Measurements from ENCODE around the gene C1QTNF1. TPM values are rescaled to one million over a fixed set of nuclear protein-coding genes. Genes with fewer than 3 reads are reported as not detected.

Gene C1QTNF1
- total RNA-seq, 4 donors from 2014 or later: 58.8 to 135 (median 73.7) TPM

DNA sequence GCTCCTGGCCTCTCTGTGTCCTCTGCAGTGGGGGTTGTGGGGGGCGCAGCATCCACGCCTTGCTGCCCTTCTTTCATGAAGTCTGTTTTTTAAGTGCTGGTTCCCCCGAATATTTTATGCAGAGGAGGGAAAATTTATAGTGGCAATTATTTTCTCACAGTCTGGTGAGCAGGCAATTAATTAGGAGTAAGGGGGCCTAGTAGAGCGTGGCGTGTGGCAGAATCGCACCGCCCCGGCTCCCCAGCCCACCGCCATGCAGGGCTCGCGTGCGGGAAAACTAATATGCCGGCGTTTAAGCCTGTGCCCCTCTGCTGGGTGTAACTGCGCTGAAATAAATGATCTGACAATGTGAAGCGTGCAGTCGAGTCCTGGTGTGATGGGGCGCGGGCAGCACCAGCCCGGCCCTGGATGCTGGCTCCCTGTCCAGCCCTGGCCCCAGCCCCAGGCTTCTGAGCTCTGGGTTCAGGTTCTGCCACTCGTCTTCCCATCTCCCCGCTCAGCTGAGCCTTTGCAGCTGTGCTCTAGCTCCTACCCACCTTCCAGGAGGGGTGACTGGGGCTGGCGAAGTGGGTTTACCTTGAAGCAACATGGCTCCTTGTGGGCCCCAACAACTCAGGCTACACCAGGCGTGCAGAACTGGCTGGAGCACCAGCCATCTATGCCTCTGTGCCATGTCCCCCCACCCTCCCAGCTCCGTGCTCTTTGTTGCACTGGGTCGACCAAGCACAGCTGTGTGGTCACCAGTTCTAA is 64.5 kb downstream of the C1QTNF1 start:
- Histone ChIP-seq H3K27me3 (no peaks in the 10 kb centered on the region), H3K36me3 (peaks cover 18 to 24% of the 10 kb centered on the region in 2 donors), H3K9me3 (no peaks in the 10 kb centered on the region), H3K4me1 (peaks cover 0 to 9% of the 10 kb centered on the region in 2 donors), H3K27ac (no peak overlapping the region), H3K4me3 (replicated peaks in 1 of 3) (no peak overlapping the region)
- no peak for TF ChIP-seq POLR2A (IDR thresholded peaks at IDR 0.05)
- TF ChIP-seq, protein P1, sequence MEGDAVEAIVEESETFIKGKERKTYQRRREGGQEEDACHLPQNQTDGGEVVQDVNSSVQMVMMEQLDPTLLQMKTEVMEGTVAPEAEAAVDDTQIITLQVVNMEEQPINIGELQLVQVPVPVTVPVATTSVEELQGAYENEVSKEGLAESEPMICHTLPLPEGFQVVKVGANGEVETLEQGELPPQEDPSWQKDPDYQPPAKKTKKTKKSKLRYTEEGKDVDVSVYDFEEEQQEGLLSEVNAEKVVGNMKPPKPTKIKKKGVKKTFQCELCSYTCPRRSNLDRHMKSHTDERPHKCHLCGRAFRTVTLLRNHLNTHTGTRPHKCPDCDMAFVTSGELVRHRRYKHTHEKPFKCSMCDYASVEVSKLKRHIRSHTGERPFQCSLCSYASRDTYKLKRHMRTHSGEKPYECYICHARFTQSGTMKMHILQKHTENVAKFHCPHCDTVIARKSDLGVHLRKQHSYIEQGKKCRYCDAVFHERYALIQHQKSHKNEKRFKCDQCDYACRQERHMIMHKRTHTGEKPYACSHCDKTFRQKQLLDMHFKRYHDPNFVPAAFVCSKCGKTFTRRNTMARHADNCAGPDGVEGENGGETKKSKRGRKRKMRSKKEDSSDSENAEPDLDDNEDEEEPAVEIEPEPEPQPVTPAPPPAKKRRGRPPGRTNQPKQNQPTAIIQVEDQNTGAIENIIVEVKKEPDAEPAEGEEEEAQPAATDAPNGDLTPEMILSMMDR (IDR thresholded peaks at IDR 0.05): no peak
- WGBS, 2 donors: 93 to 95% methylated on average over 22 to 26 of the region's 26 CpGs
- no peak for DNase-seq
- intact Hi-C loops (cut with DNase I): loop anchor here (2.0 kb wide), 1 partner anchor 304 kb away; no protein-coding TSS in a partner anchor

DNA sequence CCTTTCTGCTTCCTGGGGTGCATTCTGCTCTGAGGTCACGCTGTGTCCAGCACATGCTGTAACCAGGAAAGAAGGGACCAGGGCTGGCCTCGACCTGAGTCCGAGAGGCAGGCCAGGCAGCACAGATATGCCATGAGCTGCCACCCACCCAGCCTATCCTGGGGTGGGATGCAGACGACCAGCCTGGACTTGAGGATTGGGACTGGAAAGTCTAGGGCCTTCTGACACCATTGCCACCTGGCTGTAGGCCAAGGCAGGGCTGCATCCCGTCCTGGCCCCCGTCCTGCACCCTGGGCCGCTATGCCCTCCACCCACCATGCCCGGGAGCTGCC is 65.0 kb downstream of the C1QTNF1 start:
- Histone ChIP-seq H3K9me3 (no peaks in the 10 kb centered on the region), H3K4me3 (replicated peaks in 1 of 3) (no peak overlapping the region), H3K27me3 (no peaks in the 10 kb centered on the region), H3K4me1 (peaks cover 0 to 9% of the 10 kb centered on the region in 2 donors), H3K36me3 (peaks cover 18 to 21% of the 10 kb centered on the region in 2 donors), H3K27ac (no peak overlapping the region)
- WGBS, 2 donors: 71 to 72% methylated on average over 5 to 8 of the region's 8 CpGs
- TF ChIP-seq, protein P1 (IDR thresholded peaks at IDR 0.05): no peak
- TF ChIP-seq POLR2A (IDR thresholded peaks at IDR 0.05): no peak
- DNase-seq: no peak
- intact Hi-C loops (cut with DNase I): loop anchor here (2.0 kb wide), 1 partner anchor 304 kb away; no protein-coding TSS in a partner anchor

DNA sequence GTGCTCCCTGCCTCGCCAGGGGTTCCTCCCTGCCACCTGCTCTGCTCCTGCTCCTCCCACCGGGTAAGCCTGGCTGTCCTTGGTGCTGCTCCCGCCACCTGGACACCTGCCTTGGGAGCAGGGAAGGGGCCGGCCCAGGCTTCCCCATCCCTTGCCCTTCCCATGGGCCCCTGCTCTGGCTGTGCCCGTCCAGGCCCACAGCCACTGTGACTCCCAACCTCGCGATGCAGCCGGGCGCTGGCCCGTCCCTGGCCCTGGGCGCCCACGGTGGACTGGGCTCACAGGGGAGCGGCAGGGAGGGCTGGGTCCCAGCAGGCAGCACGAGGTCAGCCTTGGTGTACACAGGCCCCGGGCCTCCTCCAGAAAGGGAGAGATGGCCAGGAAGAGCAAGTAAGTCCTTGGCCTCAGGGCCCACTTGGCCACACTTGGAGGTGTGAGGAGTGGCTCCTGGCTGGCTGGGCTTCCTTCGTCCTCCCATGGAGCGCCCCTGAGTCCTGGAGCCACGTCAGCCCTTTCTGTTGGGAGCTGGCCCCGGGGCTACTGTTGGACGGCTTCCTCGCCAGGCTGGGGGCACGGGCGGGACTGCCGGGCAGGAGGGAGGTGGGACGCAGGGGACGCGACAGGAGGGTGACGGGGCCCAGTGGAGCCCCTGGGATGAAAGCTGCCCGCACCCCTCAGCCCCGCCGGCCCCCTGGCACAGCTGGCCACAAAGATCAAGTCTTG is 65.9 kb downstream of the C1QTNF1 start:
- peak in 1 of 2 donors; percentile 22 for DNase-seq
- Histone ChIP-seq H3K4me1 (peaks cover 0 to 9% of the 10 kb centered on the region in 2 donors), H3K4me3 (replicated peaks in 1 of 3) (no peak overlapping the region), H3K27me3 (no peaks in the 10 kb centered on the region), H3K27ac (no peak overlapping the region), H3K36me3 (peaks cover 12 to 16% of the 10 kb centered on the region in 2 donors), H3K9me3 (no peaks in the 10 kb centered on the region)
- 66 to 78% methylated on average over 14 to 31 of the region's 31 CpGs for WGBS, 2 donors
- intact Hi-C loops (cut with DNase I): loop anchor here (2.0 kb wide), 1 partner anchor 303 kb away; no protein-coding TSS in a partner anchor
- TF ChIP-seq, protein P1 (IDR thresholded peaks at IDR 0.05): no peak
- TF ChIP-seq POLR2A (IDR thresholded peaks at IDR 0.05): no peak

DNA sequence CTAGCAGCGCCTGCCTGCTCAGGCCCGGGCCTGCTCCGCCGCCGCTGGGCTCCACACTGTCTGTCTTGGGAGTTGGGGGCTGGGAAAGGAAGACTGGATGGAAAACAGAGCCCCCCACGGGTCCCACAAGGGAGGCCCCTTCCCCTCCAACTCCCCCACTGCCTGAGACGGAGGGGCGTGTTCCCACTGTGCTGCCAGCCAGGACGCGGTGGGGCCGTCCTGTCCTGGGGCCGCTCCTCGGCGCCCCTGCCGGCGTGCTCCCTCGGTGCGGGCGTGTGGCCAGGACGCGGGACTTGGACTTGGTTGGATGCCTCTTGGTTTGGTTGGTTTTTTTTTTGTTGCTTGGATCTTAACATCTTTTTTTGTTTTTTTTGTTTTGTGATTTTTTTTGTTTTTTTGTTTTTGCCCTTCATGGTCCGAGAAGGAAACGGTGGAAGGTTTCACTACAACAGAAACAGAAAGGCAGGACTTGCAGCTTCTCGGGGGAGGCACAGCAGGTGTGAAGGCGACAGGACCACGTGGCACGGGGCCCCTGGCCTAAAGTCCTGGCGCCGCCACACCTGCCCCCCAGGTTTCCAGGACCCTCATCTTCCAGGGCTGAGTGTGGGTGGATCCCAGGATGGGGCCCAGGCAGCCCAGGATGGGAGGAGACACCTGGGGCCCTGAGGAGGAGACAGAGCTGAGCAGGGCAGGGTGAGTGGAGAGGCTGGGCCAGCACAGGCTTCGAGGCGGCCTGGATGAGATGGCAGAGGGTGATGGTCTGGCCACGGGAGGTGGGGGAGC is 66.7 kb downstream of the C1QTNF1 start:
- no peak for TF ChIP-seq POLR2A (IDR thresholded peaks at IDR 0.05)
- TF ChIP-seq, protein P1 (IDR thresholded peaks at IDR 0.05): peak in 1 of 6 experiments; percentile 34
- peak; percentile 62 to 65 for DNase-seq
- Histone ChIP-seq H3K36me3 (peaks cover 4 to 8% of the 10 kb centered on the region in 2 donors), H3K27me3 (no peaks in the 10 kb centered on the region), H3K9me3 (no peaks in the 10 kb centered on the region), H3K27ac (no peak overlapping the region), H3K4me3 (replicated peaks in 1 of 3) (no peak overlapping the region), H3K4me1 (peaks cover 0 to 9% of the 10 kb centered on the region in 2 donors)
- intact Hi-C loops (cut with DNase I): no loop called here
- WGBS, 2 donors: 21 to 25% methylated on average over 27 to 31 of the region's 32 CpGs

Measured in thyroid gland (tissue), 4 donors.